ENCODE measurements around the gene INVS. TPM values are rescaled to one million over a fixed set of nuclear protein-coding genes. Genes with fewer than 3 reads are reported as not detected.

INVS gene
- total and polyA plus RNA-seq, 2 donors (not counting 3 experiments of a cell fraction or from before 2014, with no cell fraction given) = 8.5 to 17.9 TPM

DNA sequence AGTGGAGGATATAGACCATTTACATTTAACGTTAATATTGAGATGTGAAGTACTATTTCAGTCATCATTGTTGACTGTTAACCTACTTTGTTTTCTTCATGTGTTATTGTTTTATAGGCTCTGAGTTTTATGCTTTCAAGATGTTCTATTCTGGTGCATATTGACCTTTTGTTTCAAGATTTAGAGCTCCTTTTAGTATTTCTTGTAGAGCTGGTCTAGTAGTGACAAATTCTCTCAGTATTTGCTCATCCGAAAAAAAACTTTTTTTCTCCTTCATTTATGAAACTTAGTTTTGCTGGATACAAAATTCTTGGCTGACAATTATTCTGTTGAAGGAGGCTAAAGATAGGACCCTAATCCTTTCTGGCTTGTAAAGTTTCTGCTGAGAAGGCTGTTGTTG is 91.3 kb downstream of the INVS start:
- POLR2A ChIA-PET = no interaction called here

More for the DNA sequence above, 91.3 kb downstream of the INVS start:
- no peak overlapping the region for H2AFZ ChIP-seq (ENCODE audit: low read depth, low read length)
- no TSS peak for BruUV-seq (replicated peaks)
- H3K27me3 ChIP-seq (ENCODE audit: control insufficient read depth in 2 of 2, insufficient read depth in 2 of 2, low read length in 2 of 2) = no peaks in the 10 kb centered on the region
- DNase-seq (ENCODE audit: low read depth, low spot score) (no peak), FAIRE-seq (no peak)
- H3K9me1 ChIP-seq (replicated peaks; ENCODE audit: control insufficient read depth, extremely low read depth, insufficient read depth, low read length) = no peaks in the 10 kb centered on the region
- H3K9me3 ChIP-seq (replicated peaks; ENCODE audit: control insufficient read depth, insufficient read depth, low read length) = no peaks in the 10 kb centered on the region
- H3K4me3 ChIP-seq (replicated peaks in 1 of 3; ENCODE audit: insufficient read depth in 1 of 3, low read depth in 1 of 3, low read length in 3 of 3) = no peak overlapping the region
- intact Hi-C loops (cut with micrococcal nuclease) = no loop called here
- no peaks in the 10 kb centered on the region for H3K4me1 ChIP-seq (ENCODE audit: control insufficient read depth, extremely low read depth, insufficient read depth, low read length)
- CTCF ChIA-PET = no interaction called here
- H4K20me1 ChIP-seq (replicated peaks; ENCODE audit: control insufficient read depth, extremely low read depth, insufficient read depth, low read length) = no peaks in the 10 kb centered on the region
- no peak overlapping the region for H3K27ac ChIP-seq (ENCODE audit: insufficient read depth, low read depth, low read length)
- no peak overlapping the region for H3K4me2 ChIP-seq (ENCODE audit: insufficient read depth, low read length)
- H3K36me3 ChIP-seq (ENCODE audit: control insufficient read depth in 2 of 2, extremely low read depth in 1 of 2, insufficient read depth in 2 of 2, low read length in 2 of 2) = no peaks in the 10 kb centered on the region
- H3K79me2 ChIP-seq (ENCODE audit: control insufficient read depth, insufficient read depth, low read length) = no peaks in the 10 kb centered on the region
- TF ChIP-seq EZH2 (IDR thresholded peaks at IDR 0.05; ENCODE audit: borderline replicate concordance, low read depth, low read length, severe bottlenecking) = no peak
- TF ChIP-seq JUN (IDR thresholded peaks at IDR 0.05; ENCODE audit: borderline replicate concordance, insufficient read depth, insufficient read length, low read depth) = no peak
- no peak for TF ChIP-seq MYC (IDR thresholded peaks at IDR 0.05; ENCODE audit: low read depth, low read length)
- TF ChIP-seq POLR2AphosphoS5 (IDR thresholded peaks at IDR 0.05; ENCODE audit: insufficient read depth, low read depth, low read length) = no peak
- TF ChIP-seq POLR2A (IDR thresholded peaks at IDR 0.05; ENCODE audit: low read depth, low read length) = no peak
- TF ChIP-seq, protein P1, sequence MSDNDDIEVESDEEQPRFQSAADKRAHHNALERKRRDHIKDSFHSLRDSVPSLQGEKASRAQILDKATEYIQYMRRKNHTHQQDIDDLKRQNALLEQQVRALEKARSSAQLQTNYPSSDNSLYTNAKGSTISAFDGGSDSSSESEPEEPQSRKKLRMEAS (IDR thresholded peaks at IDR 0.05; ENCODE audit: insufficient read depth, insufficient read length) = no peak
- no peak for TF ChIP-seq FOS (IDR thresholded peaks at IDR 0.05; ENCODE audit: borderline replicate concordance, insufficient read depth, low read length)
- no peak for TF ChIP-seq GATA2 (IDR thresholded peaks at IDR 0.05; ENCODE audit: insufficient read depth, insufficient read length, low read depth, low read length)
- TF ChIP-seq, protein P2, sequence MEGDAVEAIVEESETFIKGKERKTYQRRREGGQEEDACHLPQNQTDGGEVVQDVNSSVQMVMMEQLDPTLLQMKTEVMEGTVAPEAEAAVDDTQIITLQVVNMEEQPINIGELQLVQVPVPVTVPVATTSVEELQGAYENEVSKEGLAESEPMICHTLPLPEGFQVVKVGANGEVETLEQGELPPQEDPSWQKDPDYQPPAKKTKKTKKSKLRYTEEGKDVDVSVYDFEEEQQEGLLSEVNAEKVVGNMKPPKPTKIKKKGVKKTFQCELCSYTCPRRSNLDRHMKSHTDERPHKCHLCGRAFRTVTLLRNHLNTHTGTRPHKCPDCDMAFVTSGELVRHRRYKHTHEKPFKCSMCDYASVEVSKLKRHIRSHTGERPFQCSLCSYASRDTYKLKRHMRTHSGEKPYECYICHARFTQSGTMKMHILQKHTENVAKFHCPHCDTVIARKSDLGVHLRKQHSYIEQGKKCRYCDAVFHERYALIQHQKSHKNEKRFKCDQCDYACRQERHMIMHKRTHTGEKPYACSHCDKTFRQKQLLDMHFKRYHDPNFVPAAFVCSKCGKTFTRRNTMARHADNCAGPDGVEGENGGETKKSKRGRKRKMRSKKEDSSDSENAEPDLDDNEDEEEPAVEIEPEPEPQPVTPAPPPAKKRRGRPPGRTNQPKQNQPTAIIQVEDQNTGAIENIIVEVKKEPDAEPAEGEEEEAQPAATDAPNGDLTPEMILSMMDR (IDR thresholded peaks at IDR 0.05; ENCODE audit: extremely low read depth in 1 of 2, insufficient read depth in 1 of 2, low read depth in 1 of 2, low read length in 2 of 2) = no peak
- dilution Hi-C loops (cut with MboI; ENCODE audit: extremely low pct_ligation_motif_present, low sequenced_read_pairs) = no loop called here
- no peak overlapping the region for H3K9ac ChIP-seq (replicated peaks; ENCODE audit: extremely low read depth, insufficient read depth, low read length)
